ENCODE results near the gene FEM1B. TPM values are rescaled to one million over a fixed set of nuclear protein-coding genes. Genes with fewer than 3 reads are reported as not detected.

Gene FEM1B
- total and polyA plus RNA-seq, 7 donors: 11.4 to 64.2 (median 54.7) TPM

GRCh38 chr15:68262514-68263356 is 14.8 kb upstream of the FEM1B start:
- 67 to 74% methylated on average over 5 of the region's 5 CpGs for WGBS, 2 donors

GRCh38 chr15:68264282-68264681 is 13.3 kb upstream of the FEM1B start:
- H3K27ac ChIP-seq: no peak overlapping the region
- WGBS, 2 donors: 46 to 53% methylated on average over 2 of the region's 2 CpGs
- TF ChIP-seq POLR2AphosphoS5 (IDR thresholded peaks at IDR 0.05) (no peak), POLR2A (IDR thresholded peaks at IDR 0.05) (no peak), CTCF (IDR thresholded peaks at IDR 0.05) (no peak), EP300 (IDR thresholded peaks at IDR 0.05) (no peak)
- no peaks in the 10 kb centered on the region for H3K4me1 ChIP-seq
- no peaks in the 10 kb centered on the region for H3K27me3 ChIP-seq
- H3K36me3 ChIP-seq: no peaks in the 10 kb centered on the region
- H3K4me3 ChIP-seq: no peak overlapping the region
- intact Hi-C loops (cut with DNase I): no loop called here
- no peaks in the 10 kb centered on the region for H3K9me3 ChIP-seq
- no peak for DNase-seq

More at GRCh38 chr15:68262514-68263356, 14.8 kb upstream of the FEM1B start:
- no peaks in the 10 kb centered on the region for H3K4me1 ChIP-seq
- TF ChIP-seq CTCF (IDR thresholded peaks at IDR 0.05) (no peak), EP300 (IDR thresholded peaks at IDR 0.05) (no peak), POLR2AphosphoS5 (IDR thresholded peaks at IDR 0.05) (no peak), POLR2A (IDR thresholded peaks at IDR 0.05) (no peak)
- H3K27me3 ChIP-seq: no peaks in the 10 kb centered on the region
- DNase-seq: no peak
- H3K36me3 ChIP-seq: no peaks in the 10 kb centered on the region
- intact Hi-C loops (cut with DNase I): no loop called here
- no peak overlapping the region for H3K4me3 ChIP-seq
- H3K9me3 ChIP-seq: no peaks in the 10 kb centered on the region
- H3K27ac ChIP-seq: no peak overlapping the region

- Histone ChIP-seq H3K27me3 (no peaks in the 10 kb centered on the region), H3K27ac (no peak overlapping the region), H3K4me3 (no peak overlapping the region), H3K9me3 (no peaks in the 10 kb centered on the region), H3K36me3 (no peaks in the 10 kb centered on the region), H3K4me1 (no peaks in the 10 kb centered on the region)
- TF ChIP-seq CTCF (IDR thresholded peaks at IDR 0.05): no peak
- TF ChIP-seq EP300 (IDR thresholded peaks at IDR 0.05): no peak
- TF ChIP-seq POLR2A (IDR thresholded peaks at IDR 0.05): no peak
- no peak for TF ChIP-seq POLR2AphosphoS5 (IDR thresholded peaks at IDR 0.05)
- intact Hi-C loops (cut with DNase I): no loop called here
- DNase-seq: no peak
- 51 to 73% methylated on average over 4 of the region's 4 CpGs for WGBS, 2 donors
Observed at GRCh38 chr15:68265081-68265480, 12.5 kb upstream of the FEM1B start.

- no peak for DNase-seq
- Histone ChIP-seq H3K27me3 (no peaks in the 10 kb centered on the region), H3K9me3 (no peaks in the 10 kb centered on the region), H3K4me3 (no peak overlapping the region), H3K4me1 (no peaks in the 10 kb centered on the region), H3K36me3 (no peaks in the 10 kb centered on the region), H3K27ac (no peak overlapping the region)
- no peak for TF ChIP-seq CTCF (IDR thresholded peaks at IDR 0.05)
- TF ChIP-seq POLR2AphosphoS5 (IDR thresholded peaks at IDR 0.05): no peak
- no peak for TF ChIP-seq POLR2A (IDR thresholded peaks at IDR 0.05)
- TF ChIP-seq EP300 (IDR thresholded peaks at IDR 0.05): no peak
- 76 to 81% methylated on average over 3 of the region's 3 CpGs for WGBS, 2 donors
- intact Hi-C loops (cut with DNase I): no loop called here
Observed at GRCh38 chr15:68265674-68266073, 11.9 kb upstream of the FEM1B start.

Measured in sigmoid colon (tissue), 7 donors.